ENCODE measurements around the gene C2.
"Not testable (repeated sequence)": the region's sequence is repeated elsewhere in the genome, so short reads cannot be mapped to it uniquely, and the experiment has no call there.

Gene C2

DNA sequence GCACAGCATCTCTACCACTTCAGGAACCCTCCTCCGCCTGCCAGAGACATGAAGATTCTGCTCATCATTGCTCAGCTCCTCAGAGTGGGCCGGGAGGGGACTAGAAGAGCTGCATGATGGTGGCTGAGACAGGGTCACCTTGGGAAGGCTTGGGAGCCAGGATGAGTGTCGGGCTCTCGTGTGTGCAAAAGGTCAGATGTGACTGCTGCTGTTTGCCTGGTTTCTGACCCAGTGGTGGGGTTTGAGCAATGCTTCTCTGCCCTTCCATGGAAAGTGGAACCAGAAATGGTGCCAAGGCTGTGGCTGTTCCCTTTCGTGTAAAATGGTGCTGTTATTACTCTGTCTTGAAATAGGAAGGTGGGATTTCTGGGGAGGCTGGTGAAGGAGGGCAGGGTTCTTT lies 53.5 kb downstream of the C2 start:
- not testable (repeated sequence) for H2AK5ac ChIP-seq (ENCODE audit: low read length); H3K18ac ChIP-seq (ENCODE audit: low read length); H4K12ac ChIP-seq (ENCODE audit: low read depth, low read length); H3K36me3 ChIP-seq (ENCODE audit: control insufficient read depth in 1 of 2, insufficient read depth in 2 of 2, low read length in 2 of 2); H3K4me3 ChIP-seq (ENCODE audit: low read depth, low read length); H4K91ac ChIP-seq (ENCODE audit: low read depth, low read length); H3K4me1 ChIP-seq (ENCODE audit: control insufficient read depth in 1 of 2, insufficient read depth in 2 of 2, low read length in 2 of 2); H2BK5ac ChIP-seq (ENCODE audit: low read depth, low read length, poor library complexity); H3K27ac ChIP-seq (ENCODE audit: low read depth, low read length); H3K79me2 ChIP-seq (ENCODE audit: control insufficient read depth, insufficient read depth, low read length, poor library complexity); H3K4ac ChIP-seq (ENCODE audit: low read depth, low read length); H3K9ac ChIP-seq (ENCODE audit: low read length); H3K79me1 ChIP-seq (ENCODE audit: low read length); H2AFZ ChIP-seq (ENCODE audit: insufficient read depth, low read length, poor library complexity); H3K9me3 ChIP-seq (ENCODE audit: insufficient read depth, low read depth, low read length); H4K8ac ChIP-seq (ENCODE audit: low read depth, low read length); H3K4me2 ChIP-seq (ENCODE audit: low read length); DNase-seq; H3K14ac ChIP-seq (ENCODE audit: low read length); H2BK120ac ChIP-seq (ENCODE audit: insufficient read depth, low read length, poor library complexity); H3K27me3 ChIP-seq (ENCODE audit: insufficient read depth, low read length); H3K23ac ChIP-seq (ENCODE audit: low read length); H2BK12ac ChIP-seq (ENCODE audit: low read length)
- WGBS (ENCODE audit: extremely low coverage, insufficient coverage, insufficient read length): no CpG with 5 or more reads among the region's 5 CpGs

DNA sequence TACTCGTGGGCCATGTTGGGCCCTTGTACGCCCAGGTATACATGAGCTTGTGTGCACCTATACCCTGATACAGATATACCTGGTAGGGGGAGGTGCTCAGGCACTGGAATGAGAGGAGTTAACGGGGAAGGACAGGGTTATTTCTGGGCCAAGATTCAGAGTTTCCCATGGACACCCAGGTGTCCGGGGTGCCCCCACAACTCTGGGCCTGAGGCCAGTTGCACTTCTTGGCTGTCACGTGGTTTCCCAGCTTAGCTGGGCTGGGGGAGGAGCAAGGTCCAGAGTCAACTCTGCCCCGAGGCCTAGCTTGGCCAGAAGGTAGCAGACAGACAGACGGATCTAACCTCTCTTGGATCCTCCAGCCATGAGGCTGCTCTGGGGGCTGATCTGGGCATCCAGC lies 54.2 kb downstream of the C2 start, which contains the start of gene C4A:
Gene C4A, plus strand, starts transcription at position 314 of the 400 bp plus-strand sequence. Its CDS starts 51 bp downstream, at position 365.
- H3K14ac ChIP-seq (ENCODE audit: low read length); H2BK12ac ChIP-seq (ENCODE audit: low read length); H4K12ac ChIP-seq (ENCODE audit: low read depth, low read length); H3K79me1 ChIP-seq (ENCODE audit: low read length); H4K91ac ChIP-seq (ENCODE audit: low read depth, low read length); H2BK120ac ChIP-seq (ENCODE audit: insufficient read depth, low read length, poor library complexity); H2BK5ac ChIP-seq (ENCODE audit: low read depth, low read length, poor library complexity); H2AK5ac ChIP-seq (ENCODE audit: low read length); H3K18ac ChIP-seq (ENCODE audit: low read length); DNase-seq; H3K79me2 ChIP-seq (ENCODE audit: control insufficient read depth, insufficient read depth, low read length, poor library complexity); H3K27ac ChIP-seq (ENCODE audit: low read depth, low read length); H4K8ac ChIP-seq (ENCODE audit: low read depth, low read length); H3K36me3 ChIP-seq (ENCODE audit: control insufficient read depth in 1 of 2, insufficient read depth in 2 of 2, low read length in 2 of 2); H3K4me1 ChIP-seq (ENCODE audit: control insufficient read depth in 1 of 2, insufficient read depth in 2 of 2, low read length in 2 of 2); H3K4me2 ChIP-seq (ENCODE audit: low read length); H3K9ac ChIP-seq (ENCODE audit: low read length); H2AFZ ChIP-seq (ENCODE audit: insufficient read depth, low read length, poor library complexity); H3K27me3 ChIP-seq (ENCODE audit: insufficient read depth, low read length); H3K4me3 ChIP-seq (ENCODE audit: low read depth, low read length); H3K9me3 ChIP-seq (ENCODE audit: insufficient read depth, low read depth, low read length); H3K4ac ChIP-seq (ENCODE audit: low read depth, low read length); H3K23ac ChIP-seq (ENCODE audit: low read length): not testable (repeated sequence)
- no CpG with 5 or more reads among the region's 7 CpGs for WGBS (ENCODE audit: extremely low coverage, insufficient coverage, insufficient read length)

DNA sequence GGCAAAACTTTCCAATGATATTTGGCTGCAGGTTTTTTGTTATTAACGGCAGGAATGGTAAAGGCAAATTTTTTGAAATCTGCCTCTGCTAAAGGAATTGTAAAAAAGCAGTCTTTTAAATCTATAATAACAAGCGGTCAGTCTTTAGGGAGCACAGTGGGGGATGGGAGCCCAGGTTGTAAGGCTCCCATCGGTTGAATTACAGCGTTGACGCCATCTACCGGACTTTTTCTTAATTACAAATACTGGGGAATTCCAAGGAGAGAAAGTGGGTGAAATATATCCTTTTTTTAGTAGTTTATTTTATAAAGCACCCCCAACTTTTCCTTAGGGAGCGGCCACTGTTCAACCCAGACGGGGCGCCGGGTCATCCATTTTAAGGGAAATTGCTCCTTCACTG lies 61.8 kb downstream of the C2 start:
- H4K91ac ChIP-seq (ENCODE audit: low read depth, low read length); H2BK120ac ChIP-seq (ENCODE audit: insufficient read depth, low read length, poor library complexity); DNase-seq; H4K12ac ChIP-seq (ENCODE audit: low read depth, low read length); H2BK5ac ChIP-seq (ENCODE audit: low read depth, low read length, poor library complexity); H3K23ac ChIP-seq (ENCODE audit: low read length); H3K14ac ChIP-seq (ENCODE audit: low read length); H3K4me1 ChIP-seq (ENCODE audit: control insufficient read depth in 1 of 2, insufficient read depth in 2 of 2, low read length in 2 of 2); H4K8ac ChIP-seq (ENCODE audit: low read depth, low read length); H3K36me3 ChIP-seq (ENCODE audit: control insufficient read depth in 1 of 2, insufficient read depth in 2 of 2, low read length in 2 of 2); H3K4me2 ChIP-seq (ENCODE audit: low read length); H3K4ac ChIP-seq (ENCODE audit: low read depth, low read length); H3K4me3 ChIP-seq (ENCODE audit: low read depth, low read length); H3K18ac ChIP-seq (ENCODE audit: low read length); H3K27ac ChIP-seq (ENCODE audit: low read depth, low read length); H2AFZ ChIP-seq (ENCODE audit: insufficient read depth, low read length, poor library complexity); H2AK5ac ChIP-seq (ENCODE audit: low read length); H3K79me1 ChIP-seq (ENCODE audit: low read length); H3K27me3 ChIP-seq (ENCODE audit: insufficient read depth, low read length); H2BK12ac ChIP-seq (ENCODE audit: low read length); H3K79me2 ChIP-seq (ENCODE audit: control insufficient read depth, insufficient read depth, low read length, poor library complexity); H3K9ac ChIP-seq (ENCODE audit: low read length); H3K9me3 ChIP-seq (ENCODE audit: insufficient read depth, low read depth, low read length): not testable (repeated sequence)
- WGBS (ENCODE audit: extremely low coverage, insufficient coverage, insufficient read length): no CpG with 5 or more reads among the region's 10 CpGs

DNA sequence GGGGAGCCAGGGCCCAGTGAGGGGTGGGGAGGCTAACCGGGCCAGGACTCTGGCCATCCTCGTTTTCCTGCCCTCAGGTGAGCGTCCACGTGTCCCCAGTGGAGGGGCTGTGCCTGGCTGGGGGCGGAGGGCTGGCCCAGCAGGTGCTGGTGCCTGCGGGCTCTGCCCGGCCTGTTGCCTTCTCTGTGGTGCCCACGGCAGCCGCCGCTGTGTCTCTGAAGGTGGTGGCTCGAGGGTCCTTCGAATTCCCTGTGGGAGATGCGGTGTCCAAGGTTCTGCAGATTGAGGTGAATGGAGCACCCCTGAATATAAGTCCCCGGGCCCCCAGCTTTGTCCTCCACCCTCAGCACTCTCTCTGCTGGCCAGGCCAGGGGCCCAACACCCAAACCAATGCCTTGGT lies 66.9 kb downstream of the C2 start:
- H3K9ac ChIP-seq (ENCODE audit: low read length); H2BK12ac ChIP-seq (ENCODE audit: low read length); H2BK120ac ChIP-seq (ENCODE audit: insufficient read depth, low read length, poor library complexity); H4K91ac ChIP-seq (ENCODE audit: low read depth, low read length); H3K18ac ChIP-seq (ENCODE audit: low read length); H2AFZ ChIP-seq (ENCODE audit: insufficient read depth, low read length, poor library complexity); H3K9me3 ChIP-seq (ENCODE audit: insufficient read depth, low read depth, low read length); H3K4ac ChIP-seq (ENCODE audit: low read depth, low read length); H3K27ac ChIP-seq (ENCODE audit: low read depth, low read length); H2AK5ac ChIP-seq (ENCODE audit: low read length); H3K14ac ChIP-seq (ENCODE audit: low read length); H3K4me1 ChIP-seq (ENCODE audit: control insufficient read depth in 1 of 2, insufficient read depth in 2 of 2, low read length in 2 of 2); H3K27me3 ChIP-seq (ENCODE audit: insufficient read depth, low read length); H3K79me1 ChIP-seq (ENCODE audit: low read length); H4K8ac ChIP-seq (ENCODE audit: low read depth, low read length); H3K23ac ChIP-seq (ENCODE audit: low read length); H2BK5ac ChIP-seq (ENCODE audit: low read depth, low read length, poor library complexity); H3K36me3 ChIP-seq (ENCODE audit: control insufficient read depth in 1 of 2, insufficient read depth in 2 of 2, low read length in 2 of 2); H3K4me3 ChIP-seq (ENCODE audit: low read depth, low read length); H3K79me2 ChIP-seq (ENCODE audit: control insufficient read depth, insufficient read depth, low read length, poor library complexity); H4K12ac ChIP-seq (ENCODE audit: low read depth, low read length); DNase-seq; H3K4me2 ChIP-seq (ENCODE audit: low read length): not testable (repeated sequence)
- WGBS (ENCODE audit: extremely low coverage, insufficient coverage, insufficient read length): no CpG with 5 or more reads among the region's 14 CpGs
